ENCODE results near the gene SBNO2. TPM values are rescaled to one million over a fixed set of nuclear protein-coding genes. Genes with fewer than 3 reads are reported as not detected.

SBNO2 gene
- total RNA-seq, 1 donor from 2014 or later: 18.7 TPM

- intact Hi-C loops (cut with micrococcal nuclease): no loop called here
- no peak for DNase-seq
- ATAC-seq: no peak
Observed at GRCh38 chr19:1070576-1070930, 103.5 kb downstream of the SBNO2 start.

GRCh38 chr19:1069009-1069779 lies 104.9 kb downstream of the SBNO2 start:
- DNase-seq: peak; percentile 81
- peak; percentile 62 for ATAC-seq
- intact Hi-C loops (cut with micrococcal nuclease): no loop called here

DNA sequence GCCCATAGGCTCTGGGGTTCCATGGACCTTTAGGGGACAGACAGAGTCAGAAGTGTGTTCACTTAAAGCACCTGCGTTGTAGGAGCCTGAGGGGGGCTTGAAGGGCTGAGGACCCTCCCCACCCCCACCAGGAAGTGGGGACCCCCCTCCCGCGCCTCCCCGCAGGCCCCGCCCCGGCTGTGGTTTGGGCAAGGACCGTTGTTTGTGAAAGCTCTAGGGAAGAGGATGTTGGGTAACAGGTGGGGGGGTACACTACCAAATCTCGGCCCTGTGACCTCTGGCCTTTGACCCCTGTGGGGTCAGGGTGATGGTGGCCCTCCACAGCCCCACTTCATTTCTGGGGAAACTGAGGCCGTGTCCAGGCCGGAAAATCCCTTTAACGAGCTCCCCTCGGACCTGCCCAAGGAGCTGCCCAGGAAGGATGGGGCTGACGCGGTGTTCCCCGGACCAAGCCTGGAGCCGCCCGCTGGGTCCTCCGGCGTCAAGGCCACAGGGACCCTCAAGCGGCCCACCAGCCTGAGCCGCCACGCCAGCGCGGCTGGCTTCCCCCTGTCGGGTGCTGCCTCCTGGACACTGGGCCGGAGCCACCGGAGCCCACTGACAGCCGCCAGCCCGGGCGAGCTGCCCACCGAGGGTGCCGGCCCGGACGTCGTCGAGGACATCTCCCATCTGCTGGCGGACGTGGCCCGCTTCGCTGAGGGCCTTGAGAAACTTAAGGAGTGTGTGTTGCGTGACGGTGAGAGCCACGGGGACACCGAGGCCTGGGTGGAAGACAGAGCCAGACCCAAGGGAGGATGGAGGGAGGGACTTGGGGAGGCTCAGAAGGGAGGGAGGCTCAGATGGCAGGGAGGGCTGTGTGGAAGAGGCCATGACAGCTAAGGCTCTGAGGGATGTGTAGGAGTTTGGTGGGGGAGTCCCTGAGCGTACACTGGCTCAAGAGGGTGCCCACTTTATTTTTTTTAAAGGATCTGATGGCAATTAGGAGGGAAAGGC lies 105.8 kb downstream of the SBNO2 start:
- intact Hi-C loops (cut with micrococcal nuclease): no loop called here
- peak; percentile 71 for DNase-seq
- ATAC-seq: peak; percentile 30

DNA sequence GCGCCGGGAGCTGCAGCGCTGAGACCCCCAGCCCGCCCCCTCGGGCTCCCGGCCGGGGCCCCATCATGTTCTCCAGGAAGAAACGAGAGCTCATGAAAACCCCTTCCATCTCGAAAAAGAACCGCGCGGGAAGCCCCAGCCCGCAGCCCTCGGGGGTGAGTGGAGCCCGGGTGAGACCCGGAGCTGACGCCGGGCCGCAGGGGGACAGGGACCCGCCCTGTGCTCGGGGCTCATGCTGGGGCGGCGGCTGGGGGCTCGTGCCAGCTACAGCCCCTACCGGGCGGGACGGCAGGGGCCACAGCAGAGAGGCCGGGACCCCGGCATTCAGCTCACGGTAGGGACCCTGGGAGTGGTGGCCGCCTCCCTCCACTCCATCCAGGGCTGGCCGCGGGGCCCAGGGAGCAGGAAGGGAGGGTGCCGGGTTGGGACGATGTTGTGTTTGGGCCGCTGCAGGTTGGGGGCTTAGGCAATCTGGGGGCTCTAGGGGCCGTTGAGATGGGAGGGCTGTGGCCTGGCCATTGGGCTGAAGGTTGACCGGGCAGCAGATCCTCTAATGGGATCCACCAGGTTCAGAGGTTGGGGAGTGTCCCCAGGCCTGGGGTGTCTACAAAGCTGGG lies 106.6 kb downstream of the SBNO2 start:
- no peak for DNase-seq
- no peak for ATAC-seq
- intact Hi-C loops (cut with micrococcal nuclease): no loop called here

- intact Hi-C loops (cut with micrococcal nuclease): no loop called here
- peak; percentile 16 for ATAC-seq
Observed at GRCh38 chr19:1066748-1067340, 107.2 kb downstream of the SBNO2 start, which contains the start of gene ARHGAP45. TSS of gene ARHGAP45 (plus strand) at chr19:1067167. CDS start at chr19:1067406, 239 bp downstream.

GRCh38 chr19:1066251-1066747 lies 107.8 kb downstream of the SBNO2 start:
- ATAC-seq (no peak), DNase-seq (no peak)
- intact Hi-C loops (cut with micrococcal nuclease): no loop called here

More at GRCh38 chr19:1066748-1067340, 107.2 kb downstream of the SBNO2 start, which contains the start of gene ARHGAP45:
- DNase-seq: peak; percentile 68

- DNase-seq (no peak), ATAC-seq (no peak)
- intact Hi-C loops (cut with micrococcal nuclease): no loop called here
Observed at GRCh38 chr19:1065606-1066109, 108.4 kb downstream of the SBNO2 start.

GRCh38 chr19:1064661-1065605 lies 109.1 kb downstream of the SBNO2 start:
- intact Hi-C loops (cut with micrococcal nuclease): no loop called here
- peak; percentile 85 for DNase-seq
- peak; percentile 80 for ATAC-seq

DNA sequence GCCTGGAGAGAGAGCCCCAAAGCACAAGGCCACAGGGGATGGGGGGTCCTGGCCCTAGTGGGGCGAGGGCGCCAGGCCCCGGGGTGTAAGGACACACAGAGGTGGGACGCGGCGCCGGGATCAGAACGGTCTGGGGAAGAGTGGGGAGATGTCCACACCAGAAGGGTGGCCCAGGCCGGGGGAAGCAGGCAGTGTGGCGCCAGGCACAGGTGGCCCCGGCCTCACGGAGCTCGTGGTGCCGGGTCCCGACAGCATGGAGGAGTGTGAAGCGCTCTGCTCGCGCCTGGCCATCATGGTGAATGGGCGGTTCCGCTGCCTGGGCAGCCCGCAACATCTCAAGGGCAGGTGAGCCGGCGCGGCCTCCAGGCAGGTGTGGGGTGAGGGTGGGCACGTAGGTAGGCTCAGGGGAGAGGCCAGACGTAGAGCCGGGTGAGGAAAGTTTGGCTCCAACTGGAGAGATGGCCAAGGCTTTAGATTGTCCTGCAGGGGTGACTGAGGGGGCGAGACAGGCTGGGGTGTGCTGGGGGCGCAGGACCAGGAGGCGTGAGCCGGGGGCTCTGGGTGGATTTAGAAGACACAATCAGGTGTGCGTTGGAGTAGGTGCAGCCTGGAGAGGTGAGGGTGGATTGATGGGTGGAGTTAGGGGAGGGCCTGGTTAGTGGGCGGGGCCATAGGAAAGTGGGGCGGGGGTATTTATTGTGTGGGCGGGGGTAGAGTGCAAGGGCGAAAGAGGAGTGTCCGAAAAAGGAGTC lies 110.0 kb downstream of the SBNO2 start:
- intact Hi-C loops (cut with micrococcal nuclease): no loop called here
- ATAC-seq: no peak
- peak; percentile 25 for DNase-seq

DNA sequence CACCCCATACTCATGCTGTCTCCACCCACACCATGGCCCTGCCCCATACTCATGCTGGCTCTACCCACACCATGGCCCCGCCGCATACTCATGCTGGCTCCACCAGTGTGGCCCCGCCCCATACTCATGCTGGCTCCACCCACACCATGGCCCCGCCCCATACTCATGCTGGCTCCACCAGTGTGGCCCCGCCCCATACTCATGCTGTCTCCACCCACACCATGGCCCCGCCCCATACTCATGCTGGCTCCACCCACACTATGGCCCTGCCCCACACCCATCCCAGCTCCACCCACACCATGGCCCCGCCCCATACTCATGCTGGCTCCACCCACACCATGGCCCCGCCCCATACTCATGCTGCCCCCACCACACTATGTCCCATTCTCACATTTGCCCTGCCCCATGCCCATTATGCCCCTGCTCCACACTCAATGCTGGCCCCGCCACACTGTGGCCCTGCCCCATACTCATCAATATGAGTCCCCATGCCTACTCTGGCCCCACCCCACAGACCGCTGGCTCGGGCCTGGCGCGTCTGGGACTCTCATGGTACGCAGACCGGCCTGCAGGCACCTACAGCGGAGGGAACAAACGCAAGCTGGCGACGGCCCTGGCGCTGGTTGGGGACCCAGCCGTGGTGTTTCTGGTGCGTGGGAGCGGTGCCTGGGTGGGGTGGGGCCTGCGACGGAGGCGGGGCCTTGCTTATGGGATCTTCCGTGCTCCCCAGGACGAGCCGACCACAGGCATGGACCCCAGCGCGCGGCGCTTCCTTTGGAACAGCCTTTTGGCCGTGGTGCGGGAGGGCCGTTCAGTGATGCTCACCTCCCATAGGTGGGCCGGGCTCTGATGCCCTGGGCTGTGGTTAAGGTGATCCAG lies 110.8 kb downstream of the SBNO2 start:
- peak; percentile 31 for DNase-seq
- ATAC-seq: no peak

DNA sequence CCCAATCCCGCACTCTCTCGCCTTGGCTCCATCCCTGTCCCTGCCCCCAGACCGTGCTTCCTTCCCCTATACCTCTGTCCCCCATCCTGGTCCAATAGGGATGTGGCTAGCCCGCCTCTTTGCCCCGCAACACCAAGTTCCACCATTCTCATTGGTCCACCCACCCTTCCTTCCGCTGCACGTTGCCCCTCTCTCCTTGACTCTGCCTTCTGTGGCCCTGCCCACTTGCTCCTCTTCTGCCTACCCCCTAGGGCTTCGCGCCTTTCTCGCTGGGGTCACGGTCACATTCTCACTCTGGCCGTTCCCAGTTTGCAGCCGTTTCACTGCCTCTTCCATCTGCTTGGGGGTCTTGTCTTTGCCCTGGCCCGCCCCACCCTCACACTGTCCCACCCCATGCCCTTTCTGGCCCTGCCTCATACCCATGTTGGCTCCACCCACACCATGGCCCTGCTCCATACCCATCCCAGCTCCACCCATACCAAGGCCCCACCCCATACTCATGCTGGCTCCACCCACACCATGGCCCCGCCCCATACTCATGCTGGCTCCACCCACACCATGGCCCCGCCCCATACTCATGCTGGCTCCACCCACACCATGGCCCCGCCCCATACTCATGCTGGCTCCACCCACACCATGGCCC lies 111.6 kb downstream of the SBNO2 start:
- DNase-seq (no peak), ATAC-seq (no peak)
- intact Hi-C loops (cut with micrococcal nuclease): no loop called here

More for the DNA sequence above, 110.8 kb downstream of the SBNO2 start:
- intact Hi-C loops (cut with micrococcal nuclease): no loop called here

GRCh38 chr19:1061987-1062386 lies 112.1 kb downstream of the SBNO2 start:
- ATAC-seq: no peak
- intact Hi-C loops (cut with micrococcal nuclease): no loop called here
- DNase-seq: peak; percentile 22

GRCh38 chr19:1060689-1061088 lies 113.4 kb downstream of the SBNO2 start:
- intact Hi-C loops (cut with micrococcal nuclease): no loop called here
- no peak for ATAC-seq
- DNase-seq: no peak

GRCh38 chr19:1058112-1058511 lies 116.0 kb downstream of the SBNO2 start:
- intact Hi-C loops (cut with micrococcal nuclease): no loop called here
- ATAC-seq (no peak), DNase-seq (no peak)
